HepG2 (cell line): ENCODE results near the gene KCNH8. TPM values are rescaled to one million over a fixed set of nuclear protein-coding genes. Genes with fewer than 3 reads are reported as not detected.
A peak's percentile ranks its signal among the peaks of the same experiment; 100 is the strongest.

ENCODE experiments used
- ATAC-seq: fragments of 200-7000 bp; cut with Tn5 transposase; 3 replicates; pipeline ENCODE4 v1.9.1; 2020; ENCODE audit warnings: mild to moderate bottlenecking, moderate library complexity
- BruUV-seq: library from RNA; stranded (reverse); fragments of 400-500 nt; replicated peaks from 2 replicates; lab custom pipeline; 2021; lab: Mats Ljungman, UMichigan
- CTCF ChIA-PET: fragments of 300-600 bp; formaldehyde crosslinking; extraction: SDS; loops from one replicate; lab custom pipeline; 2021; ENCODE audit warnings: low total read pairs, inconsistent platforms, low intra/inter-chr PET ratio; lab: Yijun Ruan, JAX
- POLR2A ChIA-PET: fragments of 350-600 bp; sonication (Branson Sonifier 250); formaldehyde crosslinking; loops from one replicate; lab custom pipeline; 2020; ENCODE audit warnings: antibody characterized with exemption, inconsistent platforms; lab: Yijun Ruan, JAX
- DNase-seq: peaks from one replicate; pipeline ENCODE4 v3.0.0-alpha.2; 2015; ENCODE audit warnings: low spot score
- FAIRE-seq: peaks from 3 replicates; lab custom pipeline; 2011; peaks lifted over from hg19 to GRCh38; lab: Jason Lieb, UNC
- H2AFZ ChIP-seq: one replicate; pipeline ENCODE4 v1.6.1; 2011; ENCODE audit warnings: low read length, inconsistent platforms
- H3K27ac ChIP-seq: fragments of 300-600 bp; 3 replicates; pipeline ENCODE4 v1.8.0; 2011; ENCODE audit warnings: mixed run types, mild to moderate bottlenecking, mixed read lengths, low read length, inconsistent platforms; ENCODE audit not compliant: insufficient read depth; ENCODE audit errors: extremely low read length
- H3K27me3 ChIP-seq, 2 experiments: fragments of 200-600 bp in 1 of 2; 2 replicates in 1 of 2; 3 replicates in 1 of 2; pipeline versions ENCODE4 v1.6.0 to v1.8.0; 2011; ENCODE audit warnings: low read length in 2 of 2, mild to moderate bottlenecking in 2 of 2, moderate library complexity in 2 of 2, inconsistent platforms in 1 of 2; ENCODE audit not compliant: insufficient read depth in 2 of 2, control insufficient read depth in 1 of 2
- H3K36me3 ChIP-seq, 2 experiments: fragments of 200-600 bp in 1 of 2; replicated peaks in 1 of 2; 2 replicates in 1 of 2; 3 replicates in 1 of 2; pipeline versions ENCODE4 v1.5.1 to v1.8.0; 2011; ENCODE audit warnings: low read length in 2 of 2, inconsistent platforms in 1 of 2; ENCODE audit not compliant: insufficient read depth in 2 of 2, control insufficient read depth in 1 of 2
- H3K4me1 ChIP-seq: 2 replicates; pipeline ENCODE4 v1.5.1; 2012; ENCODE audit warnings: low read length, inconsistent platforms; ENCODE audit not compliant: insufficient read depth
- H3K4me2 ChIP-seq: 2 replicates; pipeline ENCODE4 v1.6.0; 2011; ENCODE audit warnings: low read depth, low read length, inconsistent platforms
- H3K4me3 ChIP-seq, 3 experiments: fragments of 200-600 bp in 1 of 3; sonication (generic), shearing (Covaris generic) in 1 of 3; replicated peaks in 1 of 3; 2 replicates each; pipeline ENCODE4 v1.5.1; 2011 to 2016; ENCODE audit warnings: low read length in 3 of 3, inconsistent platforms in 2 of 3, low read depth in 2 of 3, mild to moderate bottlenecking in 2 of 3, control low read depth in 1 of 3, mixed read lengths in 1 of 3; ENCODE audit not compliant: insufficient read depth in 1 of 3
- H3K79me2 ChIP-seq: one replicate; pipeline ENCODE4 v1.6.1; 2011; ENCODE audit warnings: low read length, inconsistent platforms; ENCODE audit not compliant: insufficient read depth
- H3K9ac ChIP-seq: 2 replicates; pipeline ENCODE4 v1.6.0; 2011; ENCODE audit warnings: mild to moderate bottlenecking, low read depth, low read length, inconsistent platforms; ENCODE audit not compliant: insufficient read depth
- H3K9me3 ChIP-seq: 2 replicates; pipeline ENCODE4 v1.5.1; 2012; ENCODE audit warnings: mild to moderate bottlenecking, low read length
- H4K20me1 ChIP-seq: 2 replicates; pipeline ENCODE4 v1.6.0; 2011; ENCODE audit warnings: inconsistent platforms, mild to moderate bottlenecking, low read length, moderate library complexity; ENCODE audit not compliant: insufficient read depth
- SMC3 ChIP-seq: IDR thresholded peaks from 2 replicates; pipeline ENCODE4 v1.6.1; 2011; ENCODE audit warnings: low read length, improper control_type of control experiment
- STAG1 ChIP-seq: sonication (generic); formaldehyde crosslinking; IDR thresholded peaks from 2 replicates; pipeline ENCODE4 v1.4.0; 2020; ENCODE audit warnings: missing genetic modification reagents
- WGBS: methylation state at CpG from one replicate; pipeline ENCODE4 v1.1.6; 2017; ENCODE audit warnings: low lambda C conversion rate; 5-methylcytosine and 5-hydroxymethylcytosine counted together
- in situ Hi-C: cut with HindIII; loops from 2 replicates; pipeline ENCODE4 v1.10.0; 2017; ENCODE audit warnings: low pct_unique_long_range_greater_than_20kb; ENCODE audit not compliant: extremely low pct_ligation_motif_present
- intact Hi-C: fragments of 100-400 bp; cut with micrococcal nuclease; formaldehyde crosslinking; loops from one replicate; pipeline ENCODE4 v1.10.0; 2022; ENCODE audit not compliant: unreplicated experiment
- polyA plus RNA-seq, 8 experiments: library from polyadenylated mRNA; depleted of rRNA in 3 of 8; stranded (reverse) in 7 of 8; unstranded in 1 of 8; fragments of >200 nt; fragmentation: Illumina TruSeq in 4 of 8; extraction: Trizol in 4 of 8; gene quantifications; 2 replicates each; pipeline versions ENCODE4 v1.2.1 to v1.2.3, GENCODE V29; 2011 to 2016; ENCODE audit warnings: low read depth in 4 of 8, missing spikeins in 1 of 8, mixed read lengths in 1 of 8; ENCODE audit not compliant: insufficient read depth in 1 of 8
- total RNA-seq, 5 experiments: library from RNA; depleted of rRNA; stranded (reverse); fragments of >200 nt; fragmentation: Illumina TruSeq; extraction: Trizol; gene quantifications; 2 replicates each; pipeline ENCODE4 v1.2.3, GENCODE V29; 2016; ENCODE audit warnings: low read depth in 1 of 5
- TF ChIP-seq, protein P1 (sequence below): sonication (generic); formaldehyde crosslinking; IDR thresholded peaks from 2 replicates; pipeline ENCODE4 v1.5.0; 2020; ENCODE audit warnings: mild to moderate bottlenecking, missing genetic modification reagents, moderate library complexity
- TF ChIP-seq, protein P2 (sequence below): sonication (generic); formaldehyde crosslinking; IDR thresholded peaks from 2 replicates; pipeline ENCODE4 v1.4.0; 2020; ENCODE audit warnings: mild to moderate bottlenecking, missing genetic modification reagents

Gene KCNH8
- total and polyA plus RNA-seq, 2 of the 13 experiments (the other 11 are each of a cell fraction or from before 2014, with no cell fraction given), result 0.04 TPM; not detected in 1

DNA sequence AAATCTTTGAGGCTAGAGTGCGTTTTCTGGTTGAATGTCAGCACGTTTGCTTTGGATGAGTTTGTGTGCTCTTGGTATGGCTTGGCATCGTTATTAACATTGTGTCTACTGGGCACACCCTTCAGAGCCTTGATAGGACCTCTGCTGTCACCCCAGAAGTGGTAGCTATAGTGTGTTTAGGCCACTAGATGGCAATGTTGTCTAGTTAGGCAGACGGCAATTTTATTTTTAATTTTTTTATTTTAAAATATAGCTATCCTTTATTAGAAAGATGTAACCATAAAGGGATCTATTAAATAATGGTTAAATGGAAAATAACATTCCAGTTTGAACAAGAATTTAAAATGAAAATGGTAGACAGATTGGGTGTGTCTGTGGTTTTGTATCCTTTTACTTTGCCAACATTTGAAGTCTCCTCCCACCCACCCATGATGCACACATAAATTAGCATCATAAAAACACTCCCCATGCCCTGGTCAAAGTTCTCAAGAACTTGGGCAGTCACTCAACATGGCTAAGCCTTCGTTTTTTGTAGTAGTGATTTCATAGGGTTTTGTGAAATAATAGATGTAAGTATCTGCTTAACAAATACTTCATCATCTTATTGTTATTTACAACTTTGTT lies 200.7 kb downstream of the KCNH8 start:
- peak; percentile 8 for DNase-seq
- H3K27ac ChIP-seq, result no peak overlapping the region
- TF ChIP-seq SMC3 (0 out of 2 replicates have a peak, but pooled peaks have one; percentile 21), STAG1 (CRISPR knock-in tag) (peak; percentile 52)
- TF ChIP-seq, protein P1, sequence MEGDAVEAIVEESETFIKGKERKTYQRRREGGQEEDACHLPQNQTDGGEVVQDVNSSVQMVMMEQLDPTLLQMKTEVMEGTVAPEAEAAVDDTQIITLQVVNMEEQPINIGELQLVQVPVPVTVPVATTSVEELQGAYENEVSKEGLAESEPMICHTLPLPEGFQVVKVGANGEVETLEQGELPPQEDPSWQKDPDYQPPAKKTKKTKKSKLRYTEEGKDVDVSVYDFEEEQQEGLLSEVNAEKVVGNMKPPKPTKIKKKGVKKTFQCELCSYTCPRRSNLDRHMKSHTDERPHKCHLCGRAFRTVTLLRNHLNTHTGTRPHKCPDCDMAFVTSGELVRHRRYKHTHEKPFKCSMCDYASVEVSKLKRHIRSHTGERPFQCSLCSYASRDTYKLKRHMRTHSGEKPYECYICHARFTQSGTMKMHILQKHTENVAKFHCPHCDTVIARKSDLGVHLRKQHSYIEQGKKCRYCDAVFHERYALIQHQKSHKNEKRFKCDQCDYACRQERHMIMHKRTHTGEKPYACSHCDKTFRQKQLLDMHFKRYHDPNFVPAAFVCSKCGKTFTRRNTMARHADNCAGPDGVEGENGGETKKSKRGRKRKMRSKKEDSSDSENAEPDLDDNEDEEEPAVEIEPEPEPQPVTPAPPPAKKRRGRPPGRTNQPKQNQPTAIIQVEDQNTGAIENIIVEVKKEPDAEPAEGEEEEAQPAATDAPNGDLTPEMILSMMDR, result peak; percentile 35
- TF ChIP-seq, protein P2, sequence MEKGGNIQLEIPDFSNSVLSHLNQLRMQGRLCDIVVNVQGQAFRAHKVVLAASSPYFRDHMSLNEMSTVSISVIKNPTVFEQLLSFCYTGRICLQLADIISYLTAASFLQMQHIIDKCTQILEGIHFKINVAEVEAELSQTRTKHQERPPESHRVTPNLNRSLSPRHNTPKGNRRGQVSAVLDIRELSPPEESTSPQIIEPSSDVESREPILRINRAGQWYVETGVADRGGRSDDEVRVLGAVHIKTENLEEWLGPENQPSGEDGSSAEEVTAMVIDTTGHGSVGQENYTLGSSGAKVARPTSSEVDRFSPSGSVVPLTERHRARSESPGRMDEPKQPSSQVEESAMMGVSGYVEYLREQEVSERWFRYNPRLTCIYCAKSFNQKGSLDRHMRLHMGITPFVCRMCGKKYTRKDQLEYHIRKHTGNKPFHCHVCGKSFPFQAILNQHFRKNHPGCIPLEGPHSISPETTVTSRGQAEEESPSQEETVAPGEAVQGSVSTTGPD, result no peak
- TF ChIP-seq, all 625 proteins: peak for 3
- intact Hi-C loops, result loop anchor here (1.0 kb wide), 1 partner anchor 194 kb away; no protein-coding TSS in a partner anchor
- Histone ChIP-seq H3K4me3 (no peak overlapping the region), H3K4me1 (no peaks in the 10 kb centered on the region), H4K20me1 (no peaks in the 10 kb centered on the region), H3K36me3 (no peaks in the 10 kb centered on the region), H3K79me2 (no peaks in the 10 kb centered on the region), H2AFZ (no peak overlapping the region), H3K27me3 (no peaks in the 10 kb centered on the region), H3K9me3 (no peaks in the 10 kb centered on the region), H3K4me2 (no peak overlapping the region), H3K9ac (no peak overlapping the region)
- ChIA-PET POLR2A (no interaction called here), CTCF (interaction anchor here (2.5 kb wide), 1 partner anchor 517 kb away, joined by 18 read pairs; no protein-coding TSS in a partner anchor)
- peak; percentile 8 for FAIRE-seq
- BruUV-seq, result no TSS peak
- WGBS, result 0% methylated on average over 5 of the region's 5 CpGs
- in situ Hi-C loops, result loop anchor here (10.0 kb wide), 1 partner anchor 516 kb away; no protein-coding TSS in a partner anchor
- peak; percentile 71 for ATAC-seq
